GM12892 (cell line): ENCODE measurements around the gene HMCN1.

ENCODE experiments used
- POLR2A ChIP-seq: IDR thresholded peaks from 2 replicates; pipeline ENCODE4 v1.6.1; 2011; ENCODE audit warnings: low read depth, low read length, control low read depth
- TAF1 ChIP-seq: IDR thresholded peaks from 2 replicates; pipeline ENCODE4 v1.6.1; 2011; ENCODE audit warnings: low read depth, mild to moderate bottlenecking, control low read depth, low read length, borderline replicate concordance

DNA sequence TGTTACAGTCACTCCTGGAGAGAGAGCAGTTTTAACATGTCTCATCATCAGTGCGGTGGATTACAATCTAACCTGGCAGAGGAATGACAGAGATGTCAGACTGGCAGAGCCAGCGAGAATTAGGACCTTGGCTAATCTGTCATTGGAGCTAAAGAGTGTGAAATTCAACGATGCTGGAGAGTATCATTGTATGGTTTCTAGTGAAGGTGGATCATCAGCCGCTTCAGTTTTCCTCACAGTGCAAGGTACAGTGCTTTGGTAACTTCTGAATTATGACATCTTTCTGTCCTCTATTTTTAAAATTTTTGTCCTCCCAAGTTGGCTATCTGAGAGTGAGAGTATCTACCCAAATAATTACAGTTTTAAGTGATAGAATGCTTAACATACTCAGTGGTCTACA lies 199.4 kb downstream of the HMCN1 start:
- TF ChIP-seq POLR2A (no peak), TAF1 (no peak)
